Fibroblast of skin of left quadriceps (primary cell): ENCODE data around the gene TMEM151B.
A peak's percentile ranks its signal among the peaks of the same experiment; 100 is the strongest.
"Not testable (repeated sequence)": the region's sequence is repeated elsewhere in the genome, so short reads cannot be mapped to it uniquely, and the experiment has no call there.

Source experiments
- DNase-seq, 2 experiments: peaks; one replicate each; pipeline ENCODE4 v3.0.0-alpha.2; 2013; ENCODE audit warnings: low read depth in 2 of 2

Gene TMEM151B

GRCh38 chr6:44304282-44305199 is 34.3 kb downstream of the TMEM151B start:
- no peak for DNase-seq

DNA sequence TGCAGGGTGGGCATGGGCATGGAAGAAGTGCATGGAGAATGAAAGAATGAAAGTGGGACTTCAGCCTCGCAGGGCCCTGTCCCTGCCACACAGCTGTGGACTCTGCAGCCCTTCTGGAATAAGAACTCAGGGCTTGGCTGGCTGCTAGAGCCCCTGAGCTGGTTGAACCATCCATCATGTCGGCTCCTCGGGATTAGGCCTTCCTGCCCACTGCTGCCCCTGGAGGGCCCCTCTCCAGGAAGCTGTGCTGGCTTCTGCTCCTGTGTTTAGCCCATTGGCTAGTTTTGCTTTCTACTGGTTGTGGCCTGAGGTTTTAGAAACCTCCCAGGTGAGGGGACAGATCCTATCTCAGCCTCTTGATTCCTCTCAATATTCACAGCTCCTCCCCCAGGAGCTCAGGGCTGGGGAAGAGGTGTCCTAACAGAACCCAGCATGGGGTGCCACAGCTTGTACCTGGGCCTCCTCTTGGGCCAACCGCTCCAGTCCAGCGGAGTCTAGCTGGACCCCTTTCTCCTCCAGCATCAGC is 35.0 kb downstream of the TMEM151B start:
- no peak for DNase-seq

- DNase-seq = no peak
Measured at GRCh38 chr6:44306710-44307109, 36.5 kb downstream of the TMEM151B start.

GRCh38 chr6:44307217-44307616 is 37.0 kb downstream of the TMEM151B start:
- DNase-seq = no peak

GRCh38 chr6:44309092-44309491 is 38.8 kb downstream of the TMEM151B start:
- no peak for DNase-seq

GRCh38 chr6:44309631-44310030 is 39.4 kb downstream of the TMEM151B start:
- no peak for DNase-seq

DNA sequence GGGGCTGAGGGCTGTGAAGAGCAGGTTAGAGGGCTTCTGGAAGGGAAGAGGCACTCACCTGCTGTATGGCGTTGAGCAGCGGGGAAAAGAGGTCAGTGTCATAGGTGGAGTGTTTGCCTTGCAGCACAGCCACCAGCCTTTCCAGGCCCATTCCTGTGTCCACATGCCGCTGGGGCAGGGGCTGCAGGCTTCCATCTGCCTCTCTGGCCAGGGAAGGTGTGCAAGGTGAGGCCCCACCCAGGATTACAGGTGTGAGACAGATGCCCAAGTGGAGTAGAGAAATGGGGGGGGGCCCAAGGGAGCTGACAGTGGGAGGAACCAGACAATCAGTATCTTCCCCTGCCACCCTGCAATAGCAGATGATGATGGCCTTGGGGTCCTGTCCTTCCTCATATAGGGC is 40.0 kb downstream of the TMEM151B start:
- no peak for DNase-seq

DNA sequence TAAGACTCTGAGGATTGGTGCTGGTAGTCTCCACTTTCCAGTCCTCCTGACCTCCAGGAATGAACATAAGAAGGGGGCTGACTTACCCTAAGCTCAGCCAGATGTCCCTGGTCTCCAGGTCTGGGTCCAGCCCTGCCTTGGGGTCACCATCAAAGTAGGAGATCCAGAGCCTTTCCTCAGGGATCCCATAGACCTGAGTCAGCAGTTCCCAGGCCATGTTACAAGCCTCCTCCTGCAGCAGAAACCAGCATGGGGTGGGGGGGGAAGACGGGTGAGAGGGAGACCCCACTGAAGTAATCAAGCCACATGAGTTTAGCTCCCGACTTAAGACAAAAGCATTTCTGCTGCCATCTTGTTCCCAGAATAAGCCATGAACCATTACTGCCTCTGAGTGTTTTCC is 41.1 kb downstream of the TMEM151B start:
- no peak for DNase-seq

- no peak for DNase-seq
Measured at GRCh38 chr6:44311767-44312166, 41.5 kb downstream of the TMEM151B start.

- peak; percentile 63 to 67 for DNase-seq
Measured at GRCh38 chr6:44312901-44313788, 42.9 kb downstream of the TMEM151B start, which contains the start of gene AARS2. AARS2 (minus strand) TSS chr6:44313347; CDS start chr6:44313323, 24 bp downstream.

GRCh38 chr6:44314657-44315056 is 44.4 kb downstream of the TMEM151B start:
- DNase-seq = not testable (repeated sequence)

DNA sequence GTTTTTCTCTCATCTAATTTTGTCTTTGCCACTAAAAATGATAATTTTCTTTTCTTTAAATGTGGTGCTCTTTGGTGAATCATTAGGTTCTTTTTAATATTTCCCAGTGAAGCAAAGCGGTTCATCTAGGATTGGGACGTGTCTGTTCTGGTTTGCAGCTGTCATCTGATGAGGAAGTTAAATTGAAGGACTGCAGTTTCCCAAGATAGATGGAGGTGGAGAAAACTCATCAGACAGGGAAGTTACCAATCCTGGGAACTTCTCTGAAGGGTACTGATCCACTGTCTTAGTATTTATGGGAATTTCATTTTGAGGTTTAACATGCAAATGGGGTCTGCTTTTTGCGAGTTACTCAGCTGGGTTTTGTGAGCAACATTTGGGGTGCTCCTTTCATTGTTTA is 45.3 kb downstream of the TMEM151B start:
- no peak for DNase-seq

GRCh38 chr6:44315951-44316350 is 45.7 kb downstream of the TMEM151B start:
- DNase-seq = no peak

GRCh38 chr6:44316481-44316880 is 46.2 kb downstream of the TMEM151B start:
- DNase-seq = no peak

GRCh38 chr6:44317136-44317631 is 46.9 kb downstream of the TMEM151B start:
- not testable (repeated sequence) for DNase-seq

- no peak for DNase-seq
Measured at GRCh38 chr6:44321210-44321609, 51.0 kb downstream of the TMEM151B start.

- DNase-seq = no peak
Measured at GRCh38 chr6:44327096-44327495, 56.8 kb downstream of the TMEM151B start.

GRCh38 chr6:44327760-44328159 is 57.5 kb downstream of the TMEM151B start:
- no peak for DNase-seq

DNA sequence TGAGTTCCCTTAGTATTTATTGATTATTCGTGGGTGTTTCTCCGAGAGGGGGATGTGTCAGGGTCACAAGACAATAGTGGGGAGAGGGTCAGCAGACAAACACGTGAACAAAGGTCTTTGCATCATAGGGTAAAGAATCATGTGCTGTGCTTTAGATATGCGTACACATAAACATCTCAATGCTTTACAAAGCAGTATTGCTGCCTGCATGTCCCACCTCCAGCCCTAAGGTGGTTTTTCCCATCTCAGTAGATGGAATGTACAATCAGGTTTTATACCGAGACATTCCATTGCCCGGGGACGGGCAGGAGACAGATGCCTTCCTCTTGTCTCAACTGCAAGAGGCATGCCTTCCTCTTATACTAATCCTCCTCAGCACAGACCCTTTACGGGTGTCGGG is 58.0 kb downstream of the TMEM151B start:
- DNase-seq = not testable (repeated sequence)

DNA sequence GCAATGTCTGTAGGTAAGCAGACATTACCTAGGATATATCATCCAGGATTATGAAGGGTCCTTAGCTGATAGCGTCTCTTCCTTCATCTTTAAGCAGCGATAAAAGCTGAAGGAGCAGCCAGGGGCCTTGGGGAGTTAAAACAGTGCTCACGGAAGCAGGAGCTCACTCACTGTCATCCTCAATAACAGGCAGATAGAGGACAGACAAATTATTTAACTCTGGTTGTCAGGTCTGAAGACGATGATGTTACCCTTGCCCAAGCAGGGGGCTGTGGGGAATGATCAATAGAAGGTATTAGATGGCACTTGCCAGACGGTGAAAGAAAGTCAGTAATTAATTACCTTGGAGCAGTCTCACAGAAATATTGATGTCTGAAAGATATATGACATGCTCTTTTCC is 59.6 kb downstream of the TMEM151B start:
- DNase-seq = no peak

DNA sequence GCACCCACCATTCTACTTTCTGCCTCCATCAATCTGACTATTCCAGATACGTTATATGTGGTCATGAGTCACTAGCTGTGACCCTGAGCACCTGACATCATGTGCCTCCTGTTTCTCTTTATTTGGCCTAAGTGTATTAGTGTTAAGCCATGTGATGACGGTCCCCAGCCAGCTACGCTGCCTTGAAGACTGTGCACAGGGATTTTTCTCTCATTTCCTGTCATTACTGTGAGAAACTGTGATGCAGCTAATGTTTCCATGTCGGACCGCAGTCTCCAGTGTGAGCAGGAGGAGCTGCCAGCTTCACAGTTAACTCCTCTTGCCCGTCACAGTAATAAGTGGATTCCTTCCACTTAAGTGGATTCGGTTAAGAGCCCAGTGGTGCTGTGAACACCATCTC is 62.3 kb downstream of the TMEM151B start:
- DNase-seq = no peak
